Suprapubic skin (tissue), 4 donors: ENCODE results near the gene ARVCF.

ENCODE experiments used
- POLR2A ChIP-seq, 2 donors: fragments of 450-650 bp; IDR thresholded peaks; one replicate each; pipeline ENCODE4 v1.6.1; 2017; ENCODE audit warnings: antibody characterized with exemption in 2 of 2, mild to moderate bottlenecking in 2 of 2, moderate library complexity in 2 of 2
- POLR2AphosphoS5 ChIP-seq, 3 donors: sonication (generic); formaldehyde crosslinking; IDR thresholded peaks; one replicate each; pipeline ENCODE4 v1.6.1; 2017; ENCODE audit warnings: antibody characterized with exemption in 3 of 3

DNA sequence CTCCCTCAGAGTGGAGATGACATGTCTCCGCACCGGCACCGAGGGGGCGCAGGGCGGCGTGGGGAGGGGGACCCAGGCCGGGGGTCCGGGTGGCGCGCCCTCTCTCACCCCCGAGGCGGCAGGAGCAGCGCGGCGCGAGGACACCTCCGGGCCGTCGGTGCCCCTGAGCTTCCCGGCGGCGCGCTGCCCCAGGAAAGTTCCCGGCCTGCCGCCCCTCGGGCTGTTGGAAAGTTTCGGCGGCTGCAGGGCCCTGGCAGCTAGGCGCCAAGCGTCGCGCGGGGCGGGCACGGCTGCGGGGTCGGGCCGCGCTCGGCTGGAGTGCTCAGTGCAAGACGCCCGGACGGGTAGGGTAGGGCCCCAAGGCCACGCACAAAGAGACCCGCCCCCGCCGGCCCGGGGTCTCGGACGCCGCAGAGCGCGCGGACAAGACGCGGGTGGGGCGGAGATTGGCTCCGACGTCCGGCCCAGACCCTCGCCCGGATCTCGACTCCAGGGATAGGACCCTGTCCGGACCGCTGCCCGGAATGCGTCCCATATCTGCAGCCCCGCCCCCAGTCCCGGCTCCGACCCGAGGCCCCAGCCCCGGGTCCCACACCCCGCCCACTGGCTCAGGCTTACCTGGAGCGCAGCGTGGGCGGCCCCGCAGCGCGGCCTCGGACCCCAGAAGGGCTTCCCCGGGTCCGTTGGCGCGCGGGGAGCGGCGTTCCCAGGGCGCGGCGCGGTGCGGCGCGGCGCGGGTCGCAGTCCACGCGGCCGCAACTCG, 471 bp downstream of the ARVCF start:
- TF ChIP-seq POLR2A (IDR thresholded peaks at IDR 0.05) = no peak
- TF ChIP-seq POLR2AphosphoS5 (IDR thresholded peaks at IDR 0.05) = no peak
